SK-N-MC (cell line): ENCODE results near the gene MYO1D.

Experiments used
- DNase-seq: peaks from one replicate; pipeline ENCODE4 v3.0.0-alpha.2; 2011; ENCODE audit warnings: low read depth, low spot score
- H3K27ac ChIP-seq: fragments of 200-600 bp; sonication (generic); 2 replicates; pipeline ENCODE4 v1.5.1; 2016; ENCODE audit warnings: mixed run types
- H3K36me3 ChIP-seq: fragments of 200-600 bp; sonication (generic); 2 replicates; pipeline ENCODE4 v1.6.1; 2017; ENCODE audit warnings: antibody characterized with exemption, low read length, mixed read lengths; ENCODE audit not compliant: insufficient read depth
- H3K4me3 ChIP-seq: fragments of 200-600 bp; sonication (generic); 2 replicates; pipeline ENCODE4 v1.5.1; 2016
- H3K9ac ChIP-seq: fragments of 200-600 bp; sonication (generic); 2 replicates; pipeline ENCODE4 v1.8.0; 2017; ENCODE audit warnings: mixed run types, mixed read lengths; ENCODE audit not compliant: insufficient read length
- H3K9me3 ChIP-seq: fragments of 200-600 bp; sonication (generic); 2 replicates; pipeline ENCODE4 v1.6.1; 2017; ENCODE audit warnings: low read depth, mild to moderate bottlenecking, antibody characterized with exemption, low read length, moderate library complexity, mixed read lengths
- EZH2 ChIP-seq: fragments of 200-600 bp; sonication (generic); IDR thresholded peaks from one replicate; pipeline ENCODE4 v1.6.1; 2017; ENCODE audit warnings: antibody characterized with exemption
- FOXP2 ChIP-seq: optimal IDR thresholded peaks from 2 replicates; pipeline ENCODE3; 2011; ENCODE audit warnings: mild to moderate bottlenecking, moderate library complexity; ENCODE audit not compliant: insufficient read depth; ENCODE audit errors: extremely low read length, control extremely low read depth
- POLR2AphosphoS5 ChIP-seq: IDR thresholded peaks from 2 replicates; pipeline ENCODE4 v1.6.1; 2012; ENCODE audit warnings: mild to moderate bottlenecking, low read depth, low read length, borderline replicate concordance

Gene MYO1D

GRCh38 chr17:32565401-32565800 is 311.5 kb downstream of the MYO1D start:
- Histone ChIP-seq H3K9ac (no peak overlapping the region), H3K9me3 (no peaks in the 10 kb centered on the region), H3K27ac (no peak overlapping the region), H3K4me3 (no peak overlapping the region), H3K36me3 (no peaks in the 10 kb centered on the region)
- no peak for DNase-seq
- TF ChIP-seq EZH2, result no peak
- TF ChIP-seq FOXP2, result no peak
- no peak for TF ChIP-seq POLR2AphosphoS5

- TF ChIP-seq POLR2AphosphoS5 (no peak), EZH2 (no peak), FOXP2 (no peak)
These were observed 312.6 kb downstream of the MYO1D start for GRCh38 chr17:32564325-32564724.

GRCh38 chr17:32563583-32563982 is 313.3 kb downstream of the MYO1D start:
- no peak for DNase-seq
- Histone ChIP-seq H3K9ac (no peak overlapping the region), H3K4me3 (no peak overlapping the region), H3K36me3 (no peaks in the 10 kb centered on the region), H3K9me3 (no peaks in the 10 kb centered on the region), H3K27ac (no peak overlapping the region)
- no peak for TF ChIP-seq EZH2
- no peak for TF ChIP-seq FOXP2
- no peak for TF ChIP-seq POLR2AphosphoS5

More at GRCh38 chr17:32564325-32564724, 312.6 kb downstream of the MYO1D start:
- H3K27ac ChIP-seq, result no peak overlapping the region
- no peak overlapping the region for H3K4me3 ChIP-seq
- H3K9ac ChIP-seq, result no peak overlapping the region
- no peaks in the 10 kb centered on the region for H3K9me3 ChIP-seq
- no peak for DNase-seq
- H3K36me3 ChIP-seq, result no peaks in the 10 kb centered on the region

- H3K4me3 ChIP-seq, result no peak overlapping the region
- no peaks in the 10 kb centered on the region for H3K36me3 ChIP-seq
- DNase-seq, result no peak
- no peaks in the 10 kb centered on the region for H3K9me3 ChIP-seq
- H3K9ac ChIP-seq, result no peak overlapping the region
- H3K27ac ChIP-seq, result no peak overlapping the region
- TF ChIP-seq FOXP2 (no peak), EZH2 (no peak), POLR2AphosphoS5 (no peak)
These were observed 317.8 kb downstream of the MYO1D start for GRCh38 chr17:32558997-32559650.

- TF ChIP-seq EZH2 (no peak), POLR2AphosphoS5 (no peak), FOXP2 (no peak)
- DNase-seq, result no peak
- no peaks in the 10 kb centered on the region for H3K9me3 ChIP-seq
- H3K27ac ChIP-seq, result no peak overlapping the region
- no peak overlapping the region for H3K9ac ChIP-seq
- no peak overlapping the region for H3K4me3 ChIP-seq
- H3K36me3 ChIP-seq, result no peaks in the 10 kb centered on the region
These were observed 318.5 kb downstream of the MYO1D start for GRCh38 chr17:32558326-32558955.

- Histone ChIP-seq H3K36me3 (no peaks in the 10 kb centered on the region), H3K9ac (no peak overlapping the region), H3K4me3 (no peak overlapping the region), H3K9me3 (no peaks in the 10 kb centered on the region), H3K27ac (no peak overlapping the region)
- TF ChIP-seq FOXP2, result no peak
- TF ChIP-seq POLR2AphosphoS5, result no peak
- TF ChIP-seq EZH2, result no peak
- DNase-seq, result no peak
These were observed 321.2 kb downstream of the MYO1D start for GRCh38 chr17:32555611-32556310.

GRCh38 chr17:32553168-32553567 is 323.8 kb downstream of the MYO1D start:
- no peak for TF ChIP-seq POLR2AphosphoS5

GRCh38 chr17:32552280-32552679 is 324.6 kb downstream of the MYO1D start:
- no peak overlapping the region for H3K9ac ChIP-seq
- H3K27ac ChIP-seq, result no peak overlapping the region
- no peak for TF ChIP-seq EZH2
- TF ChIP-seq FOXP2, result no peak
- no peak for TF ChIP-seq POLR2AphosphoS5

More at GRCh38 chr17:32553168-32553567, 323.8 kb downstream of the MYO1D start:
- Histone ChIP-seq H3K4me3 (no peak overlapping the region), H3K36me3 (no peaks in the 10 kb centered on the region), H3K27ac (no peak overlapping the region), H3K9ac (no peak overlapping the region), H3K9me3 (no peaks in the 10 kb centered on the region)
- DNase-seq, result no peak

More at GRCh38 chr17:32552280-32552679, 324.6 kb downstream of the MYO1D start:
- Histone ChIP-seq H3K4me3 (no peak overlapping the region), H3K36me3 (no peaks in the 10 kb centered on the region), H3K9me3 (no peaks in the 10 kb centered on the region)
- DNase-seq, result no peak
